Measurements from ENCODE around the gene DHX15.

The DHX15 gene

DNA sequence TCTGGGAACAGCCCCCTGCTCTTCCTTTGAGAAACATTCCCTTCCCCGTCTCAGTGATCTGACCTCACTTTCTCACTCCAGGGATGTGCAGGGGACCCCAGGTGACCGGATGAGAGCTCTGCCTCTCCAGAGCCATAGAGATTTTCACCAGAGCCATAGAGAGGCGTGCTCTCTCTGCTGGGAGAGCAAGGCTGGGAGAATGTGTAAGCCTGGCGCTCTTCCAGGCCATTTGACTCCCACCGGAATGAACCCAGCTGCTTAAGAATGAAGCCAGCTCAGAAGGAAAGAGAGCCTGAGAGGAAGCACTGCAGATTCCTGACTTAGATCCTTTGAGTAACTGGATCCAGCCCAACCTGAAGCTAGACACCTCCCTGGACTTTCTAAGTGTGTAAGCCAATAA is 106.4 kb downstream of the DHX15 start:
- peak; percentile 83 for DNase-seq
